ENCODE measurements around the gene CTRB1. TPM values are rescaled to one million over a fixed set of nuclear protein-coding genes. Genes with fewer than 3 reads are reported as not detected.

CTRB1 gene
- total RNA-seq (2014; rRNA removed; shearing (Covaris generic)): not detected in 2 replicates

GRCh38 chr16:75218256-75219076, at the start of gene CTRB1:
Gene CTRB1, plus strand, starts transcription at chr16:75218988. Its CDS starts 20 bp downstream, at chr16:75219008.
- Histone ChIP-seq H3K27ac (peak within 1 kb of the TSS; percentile 25; the same call in 1 of the 2 replicates), H3K9me3 (replicated peaks) (no peaks in the 10 kb centered on the region), H3K36me3 (no peaks in the 10 kb centered on the region), H3K4me3 (0 out of 2 replicates have a peak within 1 kb of the TSS, but pooled peaks have one; percentile 7), H3K4me1 (peaks cover 3% of the 10 kb centered on the region; the same call in 1 of the 2 replicates), H3K27me3 (no peaks in the 10 kb centered on the region)
- DNase-seq: peak; percentile 70

DNA sequence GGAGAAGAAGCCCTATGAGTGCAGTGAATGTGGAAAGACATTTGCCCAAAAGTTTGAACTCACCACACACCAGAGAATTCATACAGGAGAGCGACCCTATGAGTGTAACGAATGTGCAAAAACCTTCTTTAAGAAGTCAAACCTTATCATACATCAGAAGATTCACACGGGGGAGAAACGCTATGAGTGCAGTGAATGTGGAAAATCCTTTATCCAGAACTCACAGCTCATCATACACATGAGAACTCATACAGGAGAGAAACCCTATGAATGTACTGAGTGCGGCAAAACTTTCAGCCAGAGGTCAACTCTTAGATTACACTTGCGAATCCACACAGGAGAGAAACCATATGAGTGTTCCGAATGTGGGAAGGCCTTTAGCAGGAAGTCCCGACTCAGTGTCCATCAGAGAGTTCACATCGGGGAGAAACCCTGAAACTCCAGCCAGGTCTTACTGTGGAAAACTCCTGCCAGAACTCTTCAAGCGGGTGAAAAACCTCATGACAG, 48.8 kb upstream of the CTRB1 start:
- H3K4me3 ChIP-seq: no peak overlapping the region
- no peaks in the 10 kb centered on the region for H3K4me1 ChIP-seq
- H3K9me3 ChIP-seq (replicated peaks): peaks cover 8% of the 10 kb centered on the region
- no peak for DNase-seq
- H3K27me3 ChIP-seq: no peaks in the 10 kb centered on the region
- H3K36me3 ChIP-seq: peaks cover 25% of the 10 kb centered on the region; the same call in 1 of the 2 replicates
- H3K27ac ChIP-seq: no peak overlapping the region

GRCh38 chr16:75172578-75172977, 46.2 kb upstream of the CTRB1 start:
- Histone ChIP-seq H3K27ac (no peak overlapping the region), H3K4me3 (no peak overlapping the region), H3K36me3 (peaks cover 17% of the 10 kb centered on the region; the same call in 1 of the 2 replicates), H3K27me3 (no peaks in the 10 kb centered on the region), H3K9me3 (replicated peaks) (peaks cover 8% of the 10 kb centered on the region), H3K4me1 (no peaks in the 10 kb centered on the region)
- no peak for DNase-seq

- H3K4me1 ChIP-seq: no peaks in the 10 kb centered on the region
- H3K27me3 ChIP-seq: no peaks in the 10 kb centered on the region
- H3K4me3 ChIP-seq: no peak overlapping the region
- H3K36me3 ChIP-seq: peaks cover 6% of the 10 kb centered on the region; the same call in 1 of the 2 replicates
- no peaks in the 10 kb centered on the region; the same call in 1 of the 2 replicates for H3K9me3 ChIP-seq (replicated peaks)
- H3K27ac ChIP-seq: no peak overlapping the region
- DNase-seq: no peak
Observed at GRCh38 chr16:75175074-75175473, 43.7 kb upstream of the CTRB1 start.

DNA sequence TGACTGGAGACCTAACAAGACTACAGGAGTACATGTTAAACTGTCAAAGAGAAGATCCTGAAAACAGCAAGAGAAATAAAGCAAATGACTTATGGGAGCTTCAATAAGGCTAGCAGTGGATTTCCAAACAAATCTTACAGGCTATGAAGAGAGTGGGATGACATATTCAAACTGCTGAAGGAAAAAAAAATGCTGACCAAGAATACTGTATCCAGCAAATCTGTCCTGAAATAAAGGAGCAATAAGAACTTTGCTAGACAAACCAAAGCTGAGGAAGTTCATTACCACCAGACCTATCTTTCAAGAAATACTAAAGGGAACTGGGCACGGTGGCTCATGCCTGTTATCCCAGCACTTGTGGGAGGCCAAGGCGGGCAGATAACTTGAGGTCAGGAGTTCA, 41.9 kb upstream of the CTRB1 start:
- Histone ChIP-seq H3K36me3 (no peaks in the 10 kb centered on the region), H3K9me3 (replicated peaks) (no peaks in the 10 kb centered on the region), H3K27ac (no peak overlapping the region), H3K4me1 (no peaks in the 10 kb centered on the region), H3K27me3 (no peaks in the 10 kb centered on the region), H3K4me3 (no peak overlapping the region)
- no peak for DNase-seq

- no peaks in the 10 kb centered on the region for H3K4me1 ChIP-seq
Observed at GRCh38 chr16:75179208-75179607, 39.6 kb upstream of the CTRB1 start.

DNA sequence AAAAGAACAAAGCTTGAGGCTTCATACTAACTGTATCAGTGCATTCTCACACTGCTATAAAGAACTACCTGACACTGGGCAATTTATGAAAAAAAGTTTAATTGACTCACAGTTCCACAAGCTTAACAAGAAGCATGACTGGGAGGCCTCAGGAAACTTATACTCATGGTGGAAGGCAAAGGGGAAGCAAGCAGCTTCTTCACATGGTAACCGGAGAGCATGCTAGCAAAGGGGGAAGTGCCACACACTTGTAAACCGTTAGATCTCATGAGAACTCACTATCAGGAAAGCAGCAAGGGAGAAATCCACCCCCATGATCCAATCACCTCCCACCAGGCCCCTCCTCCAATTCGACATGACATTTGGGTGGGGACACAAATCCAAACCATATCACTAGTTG, 37.2 kb upstream of the CTRB1 start:
- H3K4me3 ChIP-seq: no peak overlapping the region
- no peaks in the 10 kb centered on the region for H3K36me3 ChIP-seq
- no peaks in the 10 kb centered on the region for H3K27me3 ChIP-seq
- no peak overlapping the region for H3K27ac ChIP-seq
- no peaks in the 10 kb centered on the region for H3K9me3 ChIP-seq (replicated peaks)
- DNase-seq: no peak
- no peaks in the 10 kb centered on the region for H3K4me1 ChIP-seq

More at GRCh38 chr16:75179208-75179607, 39.6 kb upstream of the CTRB1 start:
- Histone ChIP-seq H3K27ac (no peak overlapping the region), H3K9me3 (replicated peaks) (no peaks in the 10 kb centered on the region), H3K27me3 (no peaks in the 10 kb centered on the region), H3K36me3 (no peaks in the 10 kb centered on the region), H3K4me3 (no peak overlapping the region)
- DNase-seq: no peak

DNA sequence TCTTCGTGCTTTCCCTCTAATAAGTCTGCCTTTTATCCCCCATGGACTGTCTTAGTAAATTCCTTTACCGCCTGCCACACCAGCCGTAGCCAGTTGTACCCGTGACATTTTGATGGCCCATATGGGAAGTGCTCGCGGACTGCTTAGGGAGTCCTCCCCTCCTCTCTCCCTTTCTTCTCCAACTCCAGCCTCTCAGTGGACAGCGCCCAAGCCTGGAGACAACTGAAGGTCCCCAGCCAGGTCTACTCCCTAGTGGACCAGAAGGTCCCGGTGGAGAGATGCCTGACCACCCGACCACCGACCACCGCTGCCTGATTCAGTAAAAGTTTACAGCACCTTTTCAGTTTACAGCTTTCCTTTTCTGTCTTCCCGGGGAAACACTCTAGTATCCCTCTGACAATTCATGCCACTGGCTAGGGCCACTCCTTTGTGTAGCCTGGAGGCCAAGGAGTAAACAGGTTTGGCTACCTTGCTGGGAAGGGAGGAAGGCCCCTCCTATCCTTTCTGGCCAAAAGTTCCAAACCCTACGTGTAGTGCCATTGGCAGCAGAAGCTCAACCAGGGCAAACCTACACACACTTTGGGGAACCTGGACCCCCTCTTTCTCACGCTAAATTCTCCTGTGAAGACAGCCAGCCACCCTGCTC, 29.8 kb upstream of the CTRB1 start:
- Histone ChIP-seq H3K4me3 (no peak overlapping the region), H3K27ac (no peak overlapping the region), H3K9me3 (replicated peaks) (no peaks in the 10 kb centered on the region), H3K27me3 (no peaks in the 10 kb centered on the region), H3K36me3 (no peaks in the 10 kb centered on the region), H3K4me1 (no peaks in the 10 kb centered on the region)
- DNase-seq: no peak

DNA sequence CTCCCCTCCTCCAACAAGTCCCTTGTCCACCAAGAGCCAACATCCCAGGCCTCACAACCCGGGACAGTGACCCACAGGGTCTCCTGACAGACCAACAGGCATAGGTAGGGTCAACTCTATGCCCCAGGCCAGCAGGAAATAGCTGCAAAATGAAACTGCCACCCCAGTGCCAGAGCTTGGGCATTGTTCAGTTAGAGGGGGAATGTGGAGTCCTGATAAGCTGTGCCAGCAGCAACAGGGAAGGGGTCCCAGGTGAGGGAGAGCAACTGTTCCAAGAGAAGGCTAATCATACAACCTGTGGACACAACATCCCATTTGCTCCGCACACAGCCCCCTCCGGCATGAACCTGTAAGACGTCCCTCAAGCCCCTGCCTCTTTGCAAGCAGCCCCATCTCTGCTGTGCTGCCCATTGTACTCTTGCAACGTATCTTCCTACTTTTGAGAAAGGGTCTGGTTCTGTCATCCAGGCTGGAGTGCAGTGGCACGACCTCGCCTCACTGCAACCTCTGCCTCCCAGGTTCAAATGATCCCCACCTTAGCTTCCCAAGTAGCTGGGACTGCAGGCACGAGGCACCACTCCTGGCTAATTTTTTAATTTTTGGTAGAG, 29.0 kb upstream of the CTRB1 start:
- Histone ChIP-seq H3K36me3 (no peaks in the 10 kb centered on the region), H3K27ac (no peak overlapping the region), H3K9me3 (replicated peaks) (no peaks in the 10 kb centered on the region), H3K4me1 (no peaks in the 10 kb centered on the region), H3K4me3 (no peak overlapping the region), H3K27me3 (no peaks in the 10 kb centered on the region)
- DNase-seq: no peak

DNA sequence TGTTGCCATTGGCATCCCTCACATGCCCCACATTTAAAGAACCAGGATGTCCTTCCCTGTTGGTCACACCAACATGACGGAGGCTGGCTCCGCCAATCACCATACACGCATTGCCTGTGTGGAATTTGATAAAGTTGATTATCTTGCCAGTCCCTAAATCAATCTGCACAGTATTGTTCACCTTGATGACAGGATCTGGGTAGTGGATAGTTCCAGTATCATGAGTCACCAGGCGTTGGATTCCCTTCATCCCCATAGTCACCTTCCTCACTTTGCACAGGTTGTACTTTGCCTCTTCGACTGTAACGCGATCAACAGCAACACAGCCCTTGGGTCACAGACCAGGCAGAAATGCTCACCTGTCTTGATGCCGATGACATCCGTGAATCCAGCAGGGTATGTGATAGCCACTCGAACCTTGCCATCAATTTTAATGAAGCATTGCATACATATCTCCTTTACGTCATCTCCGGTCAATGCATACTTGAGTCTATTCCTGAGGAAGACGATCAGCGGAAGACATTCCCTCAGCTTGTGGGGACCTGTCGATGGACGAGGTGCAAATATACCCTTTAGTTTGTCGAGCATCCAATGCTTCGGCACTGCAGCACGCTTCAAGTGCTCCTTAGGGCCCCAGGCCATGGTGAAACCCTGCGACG, 26.1 kb upstream of the CTRB1 start:
- Histone ChIP-seq H3K27me3 (no peaks in the 10 kb centered on the region), H3K4me1 (no peaks in the 10 kb centered on the region), H3K9me3 (replicated peaks) (no peaks in the 10 kb centered on the region), H3K36me3 (no peaks in the 10 kb centered on the region), H3K27ac (no peak overlapping the region), H3K4me3 (no peak overlapping the region)
- DNase-seq: no peak

DNA sequence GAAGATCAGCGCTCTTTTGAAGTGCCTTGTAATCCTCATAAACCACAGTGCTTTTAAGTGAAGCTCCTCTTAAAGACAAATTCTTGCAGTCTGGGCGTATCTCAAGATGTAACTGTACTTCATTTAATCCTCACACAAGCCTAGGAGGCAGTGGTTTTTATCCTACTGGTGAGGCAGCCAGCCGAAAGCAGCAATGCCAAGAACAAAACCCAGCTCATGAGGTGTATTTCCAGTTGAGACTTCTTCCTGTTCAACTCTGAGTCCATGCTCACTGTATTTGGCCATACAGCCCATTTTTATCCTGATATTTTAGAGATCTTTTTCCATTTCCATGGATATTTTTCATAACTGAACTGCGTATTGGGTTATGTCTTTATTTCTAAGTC, 25.5 kb upstream of the CTRB1 start:
- no peaks in the 10 kb centered on the region for H3K9me3 ChIP-seq (replicated peaks)
- H3K36me3 ChIP-seq: no peaks in the 10 kb centered on the region
- no peaks in the 10 kb centered on the region for H3K27me3 ChIP-seq
- no peak overlapping the region for H3K27ac ChIP-seq
- no peaks in the 10 kb centered on the region for H3K4me1 ChIP-seq
- no peak overlapping the region for H3K4me3 ChIP-seq
- DNase-seq: no peak

DNA sequence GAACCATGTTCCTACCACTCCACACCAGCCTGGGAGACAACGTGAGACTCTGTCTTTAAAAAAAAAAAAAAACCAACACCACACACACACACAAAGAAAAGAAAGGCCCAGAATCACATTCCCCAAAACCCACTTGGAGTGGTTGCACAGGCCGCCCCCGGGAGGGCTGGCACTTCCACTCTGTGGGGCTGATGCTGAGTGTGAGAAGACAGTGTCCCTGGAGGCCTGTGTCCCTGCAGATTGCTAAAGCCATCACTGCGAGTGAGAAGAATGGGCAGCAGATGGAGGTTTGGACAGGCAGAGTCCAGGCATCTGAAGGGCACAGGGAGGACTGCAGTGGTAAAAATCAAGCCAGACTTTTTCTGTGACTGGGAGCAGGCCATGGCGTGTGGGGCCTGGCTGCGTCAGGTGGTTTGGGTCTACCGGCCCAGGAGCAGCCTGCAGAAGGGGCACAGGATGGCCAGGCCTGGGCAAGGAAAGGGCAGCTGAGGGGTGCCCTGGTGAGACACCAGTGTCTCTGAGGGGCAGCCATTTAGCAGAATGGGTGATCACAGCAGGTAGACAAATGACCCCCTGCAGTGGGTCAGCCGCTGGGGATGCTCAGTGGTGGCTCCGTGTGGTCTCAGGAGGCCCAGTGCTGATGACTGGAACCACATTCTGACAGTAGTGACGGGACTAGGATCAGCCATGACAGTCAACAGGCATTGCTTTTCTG, 24.9 kb upstream of the CTRB1 start:
- H3K27ac ChIP-seq: no peak overlapping the region
- DNase-seq: no peak
- H3K36me3 ChIP-seq: no peaks in the 10 kb centered on the region
- H3K9me3 ChIP-seq (replicated peaks): no peaks in the 10 kb centered on the region
- no peaks in the 10 kb centered on the region for H3K27me3 ChIP-seq
- H3K4me3 ChIP-seq: no peak overlapping the region
- H3K4me1 ChIP-seq: no peaks in the 10 kb centered on the region

GRCh38 chr16:75195811-75196790, 22.7 kb upstream of the CTRB1 start:
- Histone ChIP-seq H3K4me3 (no peak overlapping the region), H3K27me3 (no peaks in the 10 kb centered on the region), H3K27ac (no peak overlapping the region), H3K4me1 (no peaks in the 10 kb centered on the region), H3K36me3 (no peaks in the 10 kb centered on the region), H3K9me3 (replicated peaks) (no peaks in the 10 kb centered on the region)
- DNase-seq: no peak
